ENCODE data around the gene GMEB2. TPM values are rescaled to one million over a fixed set of nuclear protein-coding genes. Genes with fewer than 3 reads are reported as not detected.

Gene GMEB2
- 15.1 and 16.6 TPM in 2 replicates for total RNA-seq

GRCh38 chr20:63626424-63627128 lies at the start of gene GMEB2:
GMEB2 (minus strand) TSS chr20:63627101; CDS start chr20:63619397, 7,704 bp downstream.

GRCh38 chr20:63657937-63658748 lies 31.2 kb upstream of the GMEB2 start, which contains the start of gene RTEL1:
RTEL1 (plus strand) TSS chr20:63658312; CDS start chr20:63659403, 1,091 bp downstream.

GRCh38 chr20:63653041-63653973 lies 26.4 kb upstream of the GMEB2 start, which contains the start of gene STMN3:
STMN3 (minus strand) TSS chr20:63653424; CDS start chr20:63653345, 79 bp downstream.

DNA sequence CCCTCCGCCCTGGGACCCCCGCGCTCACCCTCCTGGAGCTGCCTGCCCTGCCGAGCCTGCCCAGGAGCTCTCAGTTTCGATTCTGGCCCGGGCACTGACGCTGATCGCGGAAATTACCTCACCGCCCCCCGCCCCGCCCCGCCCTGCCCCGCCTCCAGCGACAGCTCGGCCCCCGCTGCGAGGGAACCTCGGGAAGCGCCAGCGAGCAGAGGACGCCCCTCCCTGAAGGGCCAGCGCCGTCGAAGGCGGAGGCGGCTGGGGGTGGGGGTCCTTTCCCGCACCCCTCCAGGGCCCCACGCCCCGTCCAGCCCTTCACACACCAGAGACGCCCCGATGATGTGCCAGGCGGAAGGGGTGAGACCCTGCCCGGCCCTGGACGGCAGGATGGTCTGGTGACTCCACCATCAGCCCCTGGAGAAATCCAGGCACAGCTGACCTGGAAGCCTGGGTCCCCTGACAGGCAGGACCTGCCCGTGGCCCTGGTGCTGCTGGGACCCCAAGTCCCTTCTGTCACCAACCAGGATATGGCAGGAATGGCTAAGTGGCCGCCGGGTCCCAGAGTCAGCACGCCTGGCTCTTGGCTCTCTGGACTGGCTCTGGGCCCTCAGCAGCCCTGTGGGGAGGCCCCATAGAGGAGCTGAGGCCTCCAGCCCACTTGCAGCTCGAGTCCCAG lies 52.6 kb downstream of the GMEB2 start, which contains the start of gene HELZ2:
Gene HELZ2 (minus strand): TSS at position 84 of the 673 bp plus-strand sequence. CDS start 1,854 bp downstream, outside the sequence.

GRCh38 chr20:63553933-63554290 lies 73.0 kb downstream of the GMEB2 start, which contains the start of gene FNDC11:
FNDC11 (plus strand) TSS chr20:63554159; CDS start chr20:63555664, 1,505 bp downstream.

DNA sequence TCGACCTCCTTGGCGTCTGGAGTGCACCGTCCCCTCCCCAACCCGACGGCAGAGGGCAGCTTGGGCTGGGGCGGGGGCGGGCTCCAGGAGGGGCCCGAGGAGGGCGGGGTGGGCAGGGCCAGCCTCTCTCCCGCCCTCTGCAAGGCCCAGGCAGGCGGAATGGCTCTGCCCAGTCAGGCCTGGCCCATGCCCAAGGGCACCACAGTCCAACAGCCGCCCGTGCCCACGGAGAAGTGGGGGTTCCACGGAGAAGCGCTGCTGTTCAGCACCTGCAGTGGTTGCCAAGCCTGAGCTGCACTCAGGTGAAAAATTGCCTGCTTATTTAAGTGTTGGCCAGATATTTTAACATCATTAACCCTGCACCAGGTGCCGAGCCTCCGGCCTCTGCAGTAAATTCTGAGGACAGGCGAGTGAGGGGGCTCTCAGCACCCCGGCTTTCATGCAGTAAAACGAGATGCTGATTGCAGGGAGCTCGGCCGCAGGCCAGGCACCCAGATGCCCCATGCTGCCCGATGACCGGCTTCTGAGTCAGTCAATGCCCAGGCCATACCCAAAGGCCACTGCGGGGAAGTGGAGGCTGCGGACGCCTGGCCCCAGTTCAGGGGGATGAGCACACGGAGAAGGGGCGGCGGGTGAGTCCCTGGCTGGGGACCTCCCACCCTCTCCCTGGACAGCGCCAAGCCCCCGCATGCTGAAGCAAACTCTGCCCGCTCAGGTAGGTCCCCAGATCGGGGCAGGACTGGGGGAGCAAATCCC lies 79.0 kb downstream of the GMEB2 start, which contains the start of gene SRMS:
Gene SRMS (minus strand): TSS at position 25 of the 756 bp plus-strand sequence. CDS start 286 bp downstream, outside the sequence.

Other genes with a start within 250 kb of the GMEB2 start
- gene KCNQ2, start 154.4 kb downstream of the GMEB2 start, total RNA-seq = not detected in 2 replicates
- gene EEF1A2, start 128.0 kb downstream of the GMEB2 start, total RNA-seq = under 0.01 and 0.24 TPM in 2 replicates
- 55.9 and 56.3 TPM in 2 replicates for gene PPDPF, start 106.3 kb downstream of the GMEB2 start, total RNA-seq
- under 0.01 and 0.12 TPM in 2 replicates for gene PTK6, start 89.7 kb downstream of the GMEB2 start, total RNA-seq
- gene SRMS, start 79.4 kb downstream of the GMEB2 start, total RNA-seq = not detected in 2 replicates
- gene FNDC11, start 72.9 kb downstream of the GMEB2 start, total RNA-seq = 0.65 and 0.73 TPM in 2 replicates
- 56.1 and 77.4 TPM in 2 replicates for gene HELZ2, start 52.9 kb downstream of the GMEB2 start, total RNA-seq
- gene STMN3, start 26.3 kb upstream of the GMEB2 start, total RNA-seq = 10.0 and 12.0 TPM in 2 replicates
- gene RTEL1, start 31.2 kb upstream of the GMEB2 start, total RNA-seq = 16.9 and 21.3 TPM in 2 replicates
- gene TNFRSF6B, start 69.6 kb upstream of the GMEB2 start, total RNA-seq = 2.2 and 8.0 TPM in 2 replicates
- gene ARFRP1, start 80.9 kb upstream of the GMEB2 start, total RNA-seq = 26.6 and 32.0 TPM in 2 replicates
- 14.1 and 16.4 TPM in 2 replicates for gene ZGPAT, start 80.9 kb upstream of the GMEB2 start, total RNA-seq
- gene LIME1, start 109.6 kb upstream of the GMEB2 start, total RNA-seq = 4.5 and 4.6 TPM in 2 replicates
- 41.5 and 45.7 TPM in 2 replicates for gene SLC2A4RG, start 112.7 kb upstream of the GMEB2 start, total RNA-seq
- gene ZBTB46, start 204.2 kb upstream of the GMEB2 start, total RNA-seq = 0.36 and 0.81 TPM in 2 replicates
- gene ABHD16B, start 234.4 kb upstream of the GMEB2 start, total RNA-seq = not detected in 2 replicates
- gene TPD52L2, start 238.2 kb upstream of the GMEB2 start, total RNA-seq = 96.7 and 106 TPM in 2 replicates

Data from hair follicle dermal papilla cell (primary cell).